Measurements from ENCODE around the gene DNAI2.

Gene DNAI2

GRCh38 chr17:74305865-74306654 lies 32.0 kb downstream of the DNAI2 start:
- no peak for DNase-seq (ENCODE audit: low read depth)

GRCh38 chr17:74307984-74308773 lies 34.1 kb downstream of the DNAI2 start:
- DNase-seq (ENCODE audit: low read depth) = no peak

GRCh38 chr17:74309902-74310301 lies 35.9 kb downstream of the DNAI2 start:
- DNase-seq (ENCODE audit: low read depth) = no peak

DNA sequence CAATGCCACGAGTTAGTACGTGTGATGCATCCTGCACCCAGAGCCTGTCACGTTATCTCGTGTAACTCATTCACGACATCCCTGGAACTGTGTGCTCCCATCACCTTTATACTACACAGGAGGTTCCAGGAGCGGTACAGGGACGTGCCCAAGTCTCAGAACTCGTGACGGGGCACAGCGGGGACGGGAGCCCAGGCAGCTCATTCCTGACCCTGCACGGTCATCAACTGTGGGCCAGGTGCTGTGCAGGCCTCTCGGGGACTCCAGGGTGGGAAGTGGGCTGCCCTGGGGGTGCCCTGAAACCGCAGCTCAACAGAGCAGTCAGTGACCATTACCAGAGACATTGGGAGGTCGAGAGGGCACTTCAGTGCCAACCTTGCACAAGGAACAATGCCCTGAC lies 40.8 kb downstream of the DNAI2 start:
- DNase-seq (ENCODE audit: low read depth) = no peak

- DNase-seq (ENCODE audit: low read depth) = no peak
Measured at GRCh38 chr17:74316220-74316619, 42.2 kb downstream of the DNAI2 start.

GRCh38 chr17:74317071-74317470 lies 43.0 kb downstream of the DNAI2 start:
- no peak for DNase-seq (ENCODE audit: low read depth)

GRCh38 chr17:74318391-74318790 lies 44.4 kb downstream of the DNAI2 start:
- DNase-seq (ENCODE audit: low read depth) = no peak

GRCh38 chr17:74324521-74324920 lies 50.5 kb downstream of the DNAI2 start:
- no peak for DNase-seq (ENCODE audit: low read depth)

- DNase-seq (ENCODE audit: low read depth) = no peak
Measured at GRCh38 chr17:74325376-74325742, 51.3 kb downstream of the DNAI2 start.

GRCh38 chr17:74325743-74326379 lies 51.8 kb downstream of the DNAI2 start, which contains the start of gene KIF19:
Gene KIF19, plus strand, starts transcription at chr17:74326226. Its CDS starts 124 bp downstream, at chr17:74326350.
- DNase-seq (ENCODE audit: low read depth) = peak; percentile 43

DNA sequence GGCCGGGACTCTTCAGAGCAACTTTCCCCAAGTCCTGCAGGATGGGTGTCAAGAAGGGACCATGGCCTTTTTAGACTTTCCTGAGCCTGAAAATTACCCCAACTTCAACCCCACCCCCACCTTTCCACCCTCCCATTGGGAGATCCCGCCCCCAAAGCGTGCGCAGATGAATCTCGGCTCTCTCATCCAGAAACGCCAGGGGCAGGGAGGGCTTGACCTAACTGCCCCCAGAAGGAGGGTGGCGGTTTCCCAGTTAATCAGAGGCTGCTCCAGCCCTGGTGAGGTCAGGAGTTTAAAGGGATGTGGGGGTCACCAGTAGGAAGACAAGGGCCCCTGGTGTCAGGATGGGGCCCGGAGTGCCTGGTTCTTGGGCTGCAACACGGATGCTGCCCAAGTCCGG lies 52.5 kb downstream of the DNAI2 start:
- no peak for DNase-seq (ENCODE audit: low read depth)

GRCh38 chr17:74328487-74328886 lies 54.5 kb downstream of the DNAI2 start:
- no peak for DNase-seq (ENCODE audit: low read depth)

DNA sequence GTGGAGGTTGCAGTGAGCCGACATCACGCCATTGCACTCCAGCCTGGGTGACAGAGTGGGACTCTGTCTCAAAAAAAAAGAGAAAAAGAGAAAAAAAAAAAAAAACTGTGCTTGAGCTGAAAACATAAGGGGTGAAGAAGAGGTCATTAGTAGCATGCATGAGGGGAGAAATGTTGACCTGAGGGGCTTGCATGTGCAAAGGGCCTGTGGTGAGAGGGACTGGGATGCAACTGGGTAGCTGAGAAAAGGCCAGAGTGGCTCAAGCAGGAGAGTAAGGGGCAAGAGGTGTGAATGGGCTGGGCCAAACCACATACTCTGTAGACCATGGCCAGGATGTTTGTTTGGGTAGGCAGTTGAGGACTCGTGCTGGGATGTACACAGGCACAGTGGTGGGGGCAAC lies 55.3 kb downstream of the DNAI2 start:
- no peak for DNase-seq (ENCODE audit: low read depth)

DNA sequence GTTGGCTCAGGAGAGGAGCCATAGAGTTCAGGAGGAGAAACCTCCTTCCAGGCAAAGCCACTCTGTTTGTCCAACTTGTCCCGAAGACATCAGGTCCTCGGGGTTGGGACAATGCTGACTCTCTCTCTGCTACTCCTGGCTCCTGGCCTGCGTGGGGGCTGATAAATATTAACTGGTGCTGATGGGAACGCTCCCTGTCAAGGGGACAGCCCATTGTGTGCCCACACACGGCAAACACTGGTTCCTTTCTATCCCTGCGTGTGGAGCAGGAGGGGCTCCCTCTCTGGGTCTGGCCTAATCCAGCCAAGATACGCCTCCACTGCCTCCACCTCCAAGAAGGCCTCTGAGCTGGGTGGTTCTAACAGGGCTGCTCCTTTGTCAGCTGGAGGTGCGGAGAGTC lies 56.4 kb downstream of the DNAI2 start:
- DNase-seq (ENCODE audit: low read depth) = no peak

GRCh38 chr17:74332017-74332650 lies 58.1 kb downstream of the DNAI2 start:
- DNase-seq (ENCODE audit: low read depth) = no peak

DNA sequence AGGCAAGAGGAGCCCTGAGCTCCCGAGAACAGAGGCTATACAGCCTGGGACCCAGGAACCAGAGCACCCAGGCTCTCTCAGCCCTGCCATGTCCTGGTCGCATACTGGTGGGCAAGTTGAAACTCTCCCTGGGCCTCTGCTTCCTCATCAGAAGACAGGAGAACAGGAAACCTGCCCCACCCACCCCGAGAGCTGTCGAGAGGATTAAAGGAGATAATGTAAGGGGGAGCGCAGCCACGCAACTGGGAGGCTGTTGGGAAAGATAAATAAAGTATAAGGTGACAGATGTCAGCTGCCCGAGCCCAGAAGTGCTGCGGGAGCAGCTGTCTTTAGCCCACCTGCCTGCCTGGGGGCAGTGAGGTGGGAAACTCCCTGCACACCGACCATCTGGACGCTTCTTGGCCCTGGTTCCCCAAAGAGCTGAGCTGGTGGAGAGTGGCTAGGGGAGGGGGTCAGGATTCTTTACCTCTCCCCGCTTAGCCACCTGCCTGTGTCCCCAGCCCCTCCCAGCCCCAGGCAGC lies 58.8 kb downstream of the DNAI2 start:
- DNase-seq (ENCODE audit: low read depth) = no peak

- DNase-seq (ENCODE audit: low read depth) = no peak
Measured at GRCh38 chr17:74334393-74335039, 60.5 kb downstream of the DNAI2 start.

GRCh38 chr17:74335529-74336062 lies 61.6 kb downstream of the DNAI2 start:
- no peak for DNase-seq (ENCODE audit: low read depth)

DNA sequence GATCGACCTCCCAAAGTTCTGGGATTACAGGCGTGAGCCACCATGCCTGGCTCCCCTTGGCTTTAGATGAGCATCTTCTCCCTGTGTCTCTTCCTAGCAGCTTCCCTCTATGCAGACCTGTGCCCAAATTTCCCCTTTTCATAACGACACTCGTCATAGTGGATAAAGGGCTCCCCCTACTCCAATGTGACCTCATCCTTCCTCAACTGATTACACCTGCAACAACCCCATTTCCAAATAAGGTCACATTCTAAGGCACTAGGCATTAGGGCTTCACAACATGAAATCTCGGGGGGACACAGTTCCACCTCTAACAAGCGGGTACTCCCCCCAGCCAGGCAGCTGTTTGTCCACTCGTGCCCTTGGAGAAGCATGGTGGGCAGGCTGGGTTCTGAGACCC lies 62.3 kb downstream of the DNAI2 start:
- DNase-seq (ENCODE audit: low read depth) = no peak

- DNase-seq (ENCODE audit: low read depth) = no peak
Measured at GRCh38 chr17:74337834-74338500, 63.9 kb downstream of the DNAI2 start.

All from activated T-helper 9 cell treated with anti-CD3 and anti-CD28 coated beads, Interleukin-2, amount 50 U/mL, for 16 hours (primary cell).